SJSA1 (cell line): ENCODE results near the gene PLK3. TPM values are rescaled to one million over a fixed set of nuclear protein-coding genes. Genes with fewer than 3 reads are reported as not detected.

ENCODE experiments used
- DNase-seq, 2 experiments: peaks; one replicate each; pipeline ENCODE4 v3.0.0-alpha.2; 2015 to 2020; ENCODE audit warnings: low spot score in 2 of 2, low read depth in 1 of 2
- H3K27ac ChIP-seq: fragments of 250-450 bp; sonication (Bioruptor Pico); 2 replicates; pipeline ENCODE4 v1.5.1; 2020; ENCODE audit warnings: mild to moderate bottlenecking, moderate library complexity
- H3K27me3 ChIP-seq: fragments of 250-450 bp; sonication (Bioruptor Pico); replicated peaks from 2 replicates; pipeline ENCODE4 v1.5.1; 2020; ENCODE audit warnings: mild to moderate bottlenecking, moderate library complexity
- H3K36me3 ChIP-seq: fragments of 250-450 bp; sonication (Bioruptor Pico); 2 replicates; pipeline ENCODE4 v1.5.1; 2020; ENCODE audit warnings: mild to moderate bottlenecking
- H3K4me1 ChIP-seq: fragments of 250-450 bp; sonication (Bioruptor Pico); replicated peaks from 2 replicates; pipeline ENCODE4 v1.6.1; 2021; ENCODE audit warnings: mild to moderate bottlenecking
- H3K4me3 ChIP-seq: fragments of 250-450 bp; sonication (Bioruptor Pico); 2 replicates; pipeline ENCODE4 v1.5.1; 2020; ENCODE audit warnings: mild to moderate bottlenecking
- H3K9me3 ChIP-seq: fragments of 250-450 bp; sonication (Bioruptor Pico); replicated peaks from 2 replicates; pipeline ENCODE4 v1.5.1; 2020; ENCODE audit warnings: mild to moderate bottlenecking
- total RNA-seq: library from RNA; depleted of rRNA; stranded (reverse); fragments of >200 nt; shearing (Covaris generic); gene quantifications from 2 replicates; pipeline ENCODE4 v1.2.3, GENCODE V29; 2014

PLK3 gene
- total RNA-seq, 1 experiment from 2014 or later: 7.0 TPM

DNA sequence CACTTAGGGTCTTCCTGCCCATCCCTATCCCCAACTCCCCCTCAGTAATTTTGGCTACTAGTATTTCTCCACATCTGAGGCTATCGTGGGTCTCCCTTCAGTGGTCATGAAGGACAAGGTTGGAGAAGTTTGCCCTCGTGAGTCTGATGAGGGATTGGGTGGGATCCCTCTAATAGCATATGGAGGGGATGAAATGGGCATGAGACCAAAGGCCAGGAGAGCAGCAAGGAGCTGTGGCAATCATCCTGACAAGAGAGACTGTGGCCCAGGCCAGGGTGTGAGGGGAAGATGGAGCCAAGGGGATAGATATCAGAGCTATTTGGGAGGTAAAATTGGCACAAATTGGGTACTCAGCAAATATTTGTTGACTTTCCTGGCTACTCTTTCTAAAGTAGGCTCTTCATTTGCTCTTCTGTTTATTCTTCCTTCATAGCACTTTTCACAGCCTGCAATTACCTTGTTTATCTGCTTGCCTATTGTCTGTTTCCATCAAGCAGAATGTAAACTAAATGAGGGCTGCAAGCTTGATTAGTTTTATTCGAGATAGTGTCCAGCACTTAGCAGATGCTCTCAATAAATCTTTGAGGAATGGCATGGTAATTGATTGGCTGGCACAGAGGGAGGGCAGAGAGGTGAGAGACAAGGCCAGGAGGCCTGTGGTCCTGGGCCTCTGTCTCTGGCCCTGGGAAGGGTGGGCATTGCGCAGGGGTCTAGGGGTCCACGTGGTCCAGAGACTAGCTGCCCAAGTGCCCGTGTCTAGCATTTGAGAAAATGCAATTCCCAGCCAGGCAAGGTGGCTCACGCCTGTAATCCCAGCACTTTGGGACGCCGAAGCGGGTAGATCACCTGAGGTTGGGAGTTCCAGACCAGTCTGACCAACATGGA lies 1.5 kb upstream of the PLK3 start:
- Histone ChIP-seq H3K4me3 (no peak overlapping the region), H3K36me3 (peaks cover 24% of the 10 kb centered on the region), H3K27ac (no peak overlapping the region), H3K9me3 (no peaks in the 10 kb centered on the region), H3K27me3 (no peaks in the 10 kb centered on the region), H3K4me1 (peaks cover 36% of the 10 kb centered on the region)
- DNase-seq: no peak

DNA sequence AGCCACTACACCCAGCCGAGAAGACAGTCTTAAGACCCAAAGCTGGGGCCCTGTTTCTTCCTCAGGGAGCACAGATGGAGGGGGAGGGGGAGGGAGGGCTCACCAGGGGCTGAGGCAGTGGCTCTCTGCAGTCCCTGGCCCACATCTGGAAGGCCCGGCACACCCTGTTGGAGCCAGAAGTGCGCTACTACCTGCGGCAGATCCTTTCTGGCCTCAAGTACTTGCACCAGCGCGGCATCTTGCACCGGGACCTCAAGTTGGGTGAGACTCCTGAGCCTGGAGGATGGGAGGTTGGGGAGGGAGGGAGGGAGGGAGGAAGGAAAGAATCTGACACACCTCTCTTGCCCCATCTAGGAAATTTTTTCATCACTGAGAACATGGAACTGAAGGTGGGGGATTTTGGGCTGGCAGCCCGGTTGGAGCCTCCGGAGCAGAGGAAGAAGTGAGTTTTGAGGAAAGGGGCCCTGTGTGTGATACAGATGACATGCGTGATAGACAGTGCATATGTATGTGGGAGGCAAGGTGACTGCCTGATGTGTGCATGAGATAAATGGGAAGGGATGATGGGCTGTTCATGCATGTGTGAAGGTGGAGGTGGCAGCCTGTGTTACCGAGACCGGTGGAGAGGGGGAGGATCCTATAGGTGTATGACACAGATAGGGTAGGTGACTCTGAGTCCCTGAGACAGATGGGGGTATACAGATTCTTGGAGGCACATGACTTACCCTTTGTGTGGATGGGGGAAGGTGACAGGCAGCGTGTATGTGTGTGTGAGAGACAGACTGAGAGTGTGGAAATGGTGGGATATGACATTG lies 1.5 kb downstream of the PLK3 start:
- DNase-seq: no peak
- no peak overlapping the region for H3K27ac ChIP-seq
- peaks cover 50% of the 10 kb centered on the region for H3K36me3 ChIP-seq

DNA sequence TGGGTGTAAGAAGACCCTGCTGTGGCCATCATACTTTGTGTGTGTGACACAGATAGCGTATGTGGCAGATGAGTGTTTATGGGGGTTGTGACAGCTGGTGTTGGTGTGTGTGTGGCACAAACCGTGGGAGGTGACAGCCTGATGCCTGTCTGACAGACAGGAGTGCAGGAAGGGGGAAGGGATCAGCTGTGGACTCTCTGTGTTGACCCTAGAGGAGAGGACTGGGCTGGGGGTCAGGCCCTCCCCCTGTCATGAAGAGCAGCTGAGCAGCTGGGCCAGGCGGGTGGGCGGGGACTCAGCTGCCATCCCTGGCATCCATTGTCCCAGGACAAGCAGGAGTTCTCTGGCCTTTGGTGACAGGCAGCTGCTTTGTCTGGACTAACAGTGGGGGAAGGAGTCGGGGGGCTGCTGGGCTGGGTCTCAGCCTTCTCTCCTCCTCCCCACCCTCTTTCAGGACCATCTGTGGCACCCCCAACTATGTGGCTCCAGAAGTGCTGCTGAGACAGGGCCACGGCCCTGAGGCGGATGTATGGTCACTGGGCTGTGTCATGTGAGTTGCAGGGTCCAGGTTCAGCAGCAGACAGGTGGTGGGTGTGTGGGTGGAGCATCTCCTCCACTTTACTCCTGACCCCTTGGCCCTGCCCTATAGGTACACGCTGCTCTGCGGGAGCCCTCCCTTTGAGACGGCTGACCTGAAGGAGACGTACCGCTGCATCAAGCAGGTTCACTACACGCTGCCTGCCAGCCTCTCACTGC lies 2.3 kb downstream of the PLK3 start:
- no peak for DNase-seq
- H3K36me3 ChIP-seq: peaks cover 53% of the 10 kb centered on the region
- H3K27me3 ChIP-seq: no peaks in the 10 kb centered on the region
- peaks cover 50% of the 10 kb centered on the region for H3K4me1 ChIP-seq
- H3K9me3 ChIP-seq: no peaks in the 10 kb centered on the region
- H3K4me3 ChIP-seq: no peak overlapping the region
- no peak overlapping the region for H3K27ac ChIP-seq

More for the DNA sequence above, 1.5 kb downstream of the PLK3 start:
- Histone ChIP-seq H3K4me1 (peaks cover 43% of the 10 kb centered on the region), H3K27me3 (no peaks in the 10 kb centered on the region), H3K4me3 (no peak overlapping the region; the same call in 1 of the 2 replicates), H3K9me3 (no peaks in the 10 kb centered on the region)

DNA sequence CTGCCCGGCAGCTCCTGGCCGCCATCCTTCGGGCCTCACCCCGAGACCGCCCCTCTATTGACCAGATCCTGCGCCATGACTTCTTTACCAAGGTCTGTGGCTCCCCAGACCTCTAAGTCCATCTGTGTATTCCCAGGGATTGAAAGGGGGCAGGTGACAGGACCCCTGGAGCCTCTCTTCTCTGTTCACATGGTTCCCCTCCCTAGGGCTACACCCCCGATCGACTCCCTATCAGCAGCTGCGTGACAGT lies 2.8 kb downstream of the PLK3 start:
- H3K27ac ChIP-seq: no peak overlapping the region
- no peaks in the 10 kb centered on the region for H3K27me3 ChIP-seq
- no peaks in the 10 kb centered on the region for H3K9me3 ChIP-seq
- H3K36me3 ChIP-seq: peaks cover 53% of the 10 kb centered on the region
- peaks cover 55% of the 10 kb centered on the region for H3K4me1 ChIP-seq
- no peak for DNase-seq
- no peak overlapping the region for H3K4me3 ChIP-seq

DNA sequence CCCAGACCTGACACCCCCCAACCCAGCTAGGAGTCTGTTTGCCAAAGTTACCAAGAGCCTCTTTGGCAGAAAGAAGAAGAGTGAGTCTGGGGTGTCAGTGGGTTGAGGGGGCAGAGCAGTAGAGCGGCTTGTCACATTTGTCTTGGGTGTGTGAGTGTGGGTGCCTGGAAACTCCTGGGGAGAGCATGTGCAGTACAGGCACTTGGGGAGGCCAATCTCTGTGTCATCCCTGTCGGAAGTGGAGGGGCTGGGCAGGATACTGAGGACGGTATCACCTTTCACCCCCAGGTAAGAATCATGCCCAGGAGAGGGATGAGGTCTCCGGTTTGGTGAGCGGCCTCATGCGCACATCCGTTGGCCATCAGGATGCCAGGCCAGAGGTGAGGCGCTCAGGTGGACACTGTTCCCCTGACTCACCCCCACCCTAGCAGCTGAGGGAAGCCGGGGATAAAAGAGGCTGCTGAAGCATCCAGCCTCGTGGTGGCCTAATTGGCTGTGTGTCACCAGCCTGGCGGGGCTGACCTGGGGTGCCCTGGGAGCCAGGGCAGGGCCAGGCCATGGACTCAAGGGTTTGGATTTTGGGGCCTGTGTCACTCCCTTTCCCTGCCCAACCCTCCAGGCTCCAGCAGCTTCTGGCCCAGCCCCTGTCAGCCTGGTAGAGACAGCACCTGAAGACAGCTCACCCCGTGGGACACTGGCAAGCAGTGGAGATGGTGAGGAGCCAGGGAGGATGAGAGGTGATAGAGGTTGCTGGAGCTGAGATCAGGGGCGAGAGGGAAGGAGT lies 3.3 kb downstream of the PLK3 start:
- H3K36me3 ChIP-seq: peaks cover 53% of the 10 kb centered on the region
- H3K4me1 ChIP-seq: peaks cover 55% of the 10 kb centered on the region
- H3K27ac ChIP-seq: no peak overlapping the region
- H3K27me3 ChIP-seq: no peaks in the 10 kb centered on the region
- DNase-seq: no peak
- H3K9me3 ChIP-seq: no peaks in the 10 kb centered on the region
- no peak overlapping the region for H3K4me3 ChIP-seq

DNA sequence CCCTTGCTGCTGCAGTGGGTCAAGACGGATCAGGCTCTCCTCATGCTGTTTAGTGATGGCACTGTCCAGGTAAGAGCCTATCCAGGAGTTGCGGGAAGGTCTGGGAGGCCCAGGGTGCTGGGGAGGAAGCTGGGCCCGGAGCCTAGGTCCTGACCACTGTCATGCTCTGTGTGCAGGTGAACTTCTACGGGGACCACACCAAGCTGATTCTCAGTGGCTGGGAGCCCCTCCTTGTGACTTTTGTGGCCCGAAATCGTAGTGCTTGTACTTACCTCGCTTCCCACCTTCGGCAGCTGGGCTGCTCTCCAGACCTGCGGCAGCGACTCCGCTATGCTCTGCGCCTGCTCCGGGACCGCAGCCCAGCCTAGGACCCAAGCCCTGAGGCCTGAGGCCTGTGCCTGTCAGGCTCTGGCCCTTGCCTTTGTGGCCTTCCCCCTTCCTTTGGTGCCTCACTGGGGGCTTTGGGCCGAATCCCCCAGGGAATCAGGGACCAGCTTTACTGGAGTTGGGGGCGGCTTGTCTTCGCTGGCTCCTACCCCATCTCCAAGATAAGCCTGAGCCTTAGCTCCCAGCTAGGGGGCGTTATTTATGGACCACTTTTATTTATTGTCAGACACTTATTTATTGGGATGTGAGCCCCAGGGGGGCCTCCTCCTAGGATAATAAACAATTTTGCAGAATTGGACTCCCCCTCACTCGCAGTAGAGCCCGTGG lies 5.3 kb downstream of the PLK3 start:
- Histone ChIP-seq H3K36me3 (peaks cover 50% of the 10 kb centered on the region), H3K4me1 (peaks cover 61% of the 10 kb centered on the region), H3K27ac (no peak overlapping the region), H3K9me3 (no peaks in the 10 kb centered on the region), H3K4me3 (no peak overlapping the region), H3K27me3 (no peaks in the 10 kb centered on the region)
- no peak for DNase-seq

DNA sequence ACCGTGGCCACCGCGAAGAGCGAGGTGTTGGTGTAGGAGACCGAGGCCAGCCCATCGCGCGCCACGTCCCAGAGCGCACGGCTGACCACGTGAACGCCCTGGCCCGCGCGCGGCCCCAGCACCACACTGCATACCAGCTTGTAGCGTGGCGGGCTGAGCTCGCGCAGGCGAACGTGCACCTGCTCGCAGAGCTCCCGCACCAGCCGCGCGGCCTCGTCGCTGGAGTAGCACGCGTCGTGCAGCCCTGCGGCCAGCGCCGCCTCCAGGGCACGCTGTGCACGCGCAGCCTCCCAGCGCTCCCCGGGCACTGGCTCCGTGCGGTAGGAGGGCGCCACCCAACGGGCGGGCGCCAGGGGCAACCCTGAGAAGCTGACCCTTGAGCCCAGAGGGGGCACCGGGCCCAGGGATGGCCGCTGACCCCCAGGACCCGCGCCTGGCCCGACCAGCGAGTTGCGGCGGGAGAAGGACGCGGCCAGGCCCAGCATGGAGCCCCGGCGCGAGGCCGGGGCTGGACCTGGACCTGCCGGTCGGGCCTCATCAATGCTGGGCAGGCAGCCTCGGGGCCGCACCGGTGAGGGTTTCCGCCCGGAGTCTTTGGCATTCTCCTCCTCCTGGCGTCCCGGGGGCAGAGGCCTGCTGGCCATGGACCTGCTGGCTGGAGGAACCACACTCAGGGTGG lies 6.0 kb downstream of the PLK3 start:
- no peak for DNase-seq
- Histone ChIP-seq H3K27me3 (no peaks in the 10 kb centered on the region), H3K27ac (peak overlapping the region; percentile 99), H3K4me3 (no peak overlapping the region), H3K36me3 (peaks cover 48% of the 10 kb centered on the region), H3K4me1 (peaks cover 55% of the 10 kb centered on the region), H3K9me3 (no peaks in the 10 kb centered on the region)

DNA sequence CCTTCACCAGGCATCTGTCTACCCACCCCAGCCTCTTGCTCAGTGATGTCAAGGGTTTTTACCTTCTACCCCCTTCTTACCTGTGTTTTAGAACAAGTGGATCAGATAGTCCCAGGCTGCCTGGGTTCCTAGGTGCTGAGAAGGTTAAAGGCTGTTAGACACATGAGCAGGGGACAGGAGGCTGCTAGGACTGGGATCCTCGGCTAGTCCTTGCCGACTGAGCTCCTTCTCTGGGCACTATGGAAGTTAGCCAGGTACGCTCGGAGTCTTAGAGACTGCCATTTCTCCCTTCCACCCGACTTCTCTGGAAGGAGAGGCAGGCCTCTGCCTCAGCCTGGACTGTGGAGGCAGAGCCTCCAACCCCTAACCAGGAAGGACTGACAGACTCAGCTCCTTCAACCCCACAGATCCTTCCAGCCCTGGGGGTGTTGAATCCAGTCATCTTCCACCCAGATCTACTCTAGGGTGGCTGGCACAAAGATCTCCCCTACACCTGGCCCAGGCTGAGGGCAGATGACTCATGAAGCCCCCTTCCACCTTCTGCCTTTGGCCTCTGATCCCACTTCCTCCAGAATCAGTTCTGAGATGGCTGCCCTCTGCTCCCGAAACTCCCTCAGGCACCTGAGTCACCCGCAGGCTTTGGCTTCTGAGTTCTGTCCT lies 6.7 kb downstream of the PLK3 start, which contains the start of gene DYNLT4:
Gene DYNLT4, minus strand, starts transcription at position 648 of the 660 bp plus-strand sequence. CDS start 683 bp downstream, outside the sequence.
- Histone ChIP-seq H3K27me3 (no peaks in the 10 kb centered on the region), H3K36me3 (peaks cover 48% of the 10 kb centered on the region), H3K27ac (peak within 1 kb of the TSS; percentile 99), H3K4me3 (no peak within 1 kb of the TSS; the same call in 1 of the 2 replicates), H3K9me3 (no peaks in the 10 kb centered on the region), H3K4me1 (peaks cover 59% of the 10 kb centered on the region)
- DNase-seq: no peak

DNA sequence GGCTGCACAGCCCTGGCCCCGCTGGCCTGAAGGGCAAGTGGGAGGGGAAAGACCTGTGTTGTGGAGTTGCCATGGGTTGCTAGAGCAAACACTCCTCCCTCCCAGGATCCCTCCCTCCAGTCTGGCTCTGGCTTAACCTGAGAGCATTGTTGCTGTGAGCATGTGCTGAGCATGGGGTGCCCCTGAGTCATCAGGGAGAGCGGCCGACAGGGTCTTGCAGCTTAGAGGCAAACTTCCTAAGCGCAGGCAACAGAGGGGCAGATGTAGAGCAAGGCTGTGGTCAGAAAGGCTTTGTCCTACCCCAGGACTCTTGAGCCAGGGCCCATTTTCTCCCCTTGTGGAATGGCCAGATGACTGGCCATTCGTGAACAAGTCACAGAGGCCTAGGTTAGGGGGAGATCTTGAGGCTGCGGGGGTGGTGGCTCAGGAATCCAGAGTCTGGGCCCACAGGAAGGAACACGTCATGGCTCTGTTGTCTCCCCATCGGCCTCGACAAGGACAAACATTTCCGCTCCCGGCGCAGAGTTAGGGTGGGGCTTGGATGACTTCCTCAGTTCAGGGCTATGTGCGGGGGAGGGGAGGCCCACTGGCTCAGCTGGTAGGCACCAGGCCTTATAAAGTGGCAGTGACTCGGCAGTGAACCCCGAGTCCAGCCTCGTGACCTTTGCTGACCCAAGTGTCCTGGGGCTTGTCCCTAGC lies 7.3 kb downstream of the PLK3 start:
- H3K27ac ChIP-seq: peak overlapping the region; percentile 99
- H3K27me3 ChIP-seq: no peaks in the 10 kb centered on the region
- peaks cover 41% of the 10 kb centered on the region for H3K36me3 ChIP-seq
- H3K4me1 ChIP-seq: peaks cover 55% of the 10 kb centered on the region
- DNase-seq: peak; percentile 99 to 100
- H3K4me3 ChIP-seq: no peak overlapping the region; the same call in 1 of the 2 replicates
- H3K9me3 ChIP-seq: no peaks in the 10 kb centered on the region

DNA sequence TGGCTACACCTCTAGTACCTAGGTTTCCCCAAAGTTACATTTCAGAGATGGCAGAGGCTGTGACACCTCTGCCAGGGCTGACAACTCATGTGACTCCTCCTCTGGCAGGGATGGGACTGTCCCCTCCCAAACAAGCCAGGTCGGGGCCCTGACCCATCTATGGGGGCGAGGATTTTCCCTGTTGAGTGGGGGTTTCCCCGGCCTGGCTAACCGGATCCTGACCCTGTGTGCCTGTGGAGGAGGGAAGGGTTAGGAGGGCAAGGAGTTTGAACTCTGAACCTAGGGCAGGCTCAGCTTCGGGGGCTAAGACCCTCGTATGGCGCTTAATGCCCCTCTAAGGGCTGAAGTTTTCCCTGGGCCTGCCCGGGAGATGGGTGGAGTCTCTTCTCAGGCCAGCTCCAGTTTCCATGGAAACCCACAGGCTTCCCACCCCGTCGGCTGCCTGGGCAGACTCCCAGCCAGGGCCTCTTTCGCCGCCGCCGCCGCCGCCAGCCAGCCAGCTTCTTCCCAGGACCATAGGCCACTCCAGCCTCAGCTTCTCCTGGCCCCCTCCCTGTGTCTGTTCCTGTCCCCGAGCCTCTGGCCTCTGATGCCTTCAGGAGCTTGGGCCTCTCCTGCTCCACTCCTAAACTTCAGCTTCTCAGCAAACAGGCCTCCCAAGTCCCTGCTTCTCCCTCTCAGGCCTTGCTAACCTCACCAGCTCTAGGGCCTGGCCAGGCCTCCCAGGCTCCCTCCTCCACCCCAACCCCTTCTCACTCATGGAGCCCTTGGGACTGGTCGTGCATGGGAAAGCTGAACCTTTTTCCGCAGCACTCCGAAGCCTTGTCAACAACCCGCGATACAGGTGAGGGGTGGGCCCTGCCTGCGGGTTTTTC lies 8.1 kb downstream of the PLK3 start, which contains the start of gene BTBD19:
Gene BTBD19, plus strand, starts transcription at position 461 of the 875 bp plus-strand sequence. Its CDS starts 298 bp downstream, at position 759.
- peaks cover 55% of the 10 kb centered on the region for H3K4me1 ChIP-seq
- H3K36me3 ChIP-seq: peaks cover 34% of the 10 kb centered on the region
- no peaks in the 10 kb centered on the region for H3K9me3 ChIP-seq
- H3K27ac ChIP-seq: peak within 1 kb of the TSS; percentile 99
- DNase-seq: peak; percentile 92 to 94
- peak within 1 kb of the TSS; percentile 18 for H3K4me3 ChIP-seq
- H3K27me3 ChIP-seq: no peaks in the 10 kb centered on the region
